GM20000 (cell line): ENCODE measurements around the gene DDX3X.

Source experiments
- DNase-seq: peaks from one replicate; pipeline ENCODE4 v3.0.0; 2012; ENCODE audit warnings: low spot score
- CTCF ChIP-seq: IDR thresholded peaks from 2 replicates; pipeline ENCODE4 v1.5.1; 2012; ENCODE audit warnings: mild to moderate bottlenecking, control low read depth; ENCODE audit errors: extremely low read depth, missing control alignments

The DDX3X gene

GRCh38 chrX:41336447-41336846 lies 2.5 kb downstream of the DDX3X start:
- no peak for TF ChIP-seq CTCF
- no peak for DNase-seq

- no peak for TF ChIP-seq CTCF
- no peak for DNase-seq
Observed at GRCh38 chrX:41337140-41337539, 3.2 kb downstream of the DDX3X start.

- DNase-seq, result no peak
- no peak for TF ChIP-seq CTCF
Observed at GRCh38 chrX:41338436-41338835, 4.5 kb downstream of the DDX3X start.

GRCh38 chrX:41339148-41339547 lies 5.2 kb downstream of the DDX3X start:
- no peak for DNase-seq

GRCh38 chrX:41344053-41344452 lies 10.1 kb downstream of the DDX3X start:
- DNase-seq, result no peak
- TF ChIP-seq CTCF, result no peak

More at GRCh38 chrX:41339148-41339547, 5.2 kb downstream of the DDX3X start:
- no peak for TF ChIP-seq CTCF

GRCh38 chrX:41347186-41347585 lies 13.2 kb downstream of the DDX3X start:
- no peak for TF ChIP-seq CTCF
- DNase-seq, result no peak

GRCh38 chrX:41348551-41348950 lies 14.6 kb downstream of the DDX3X start:
- no peak for DNase-seq
- TF ChIP-seq CTCF, result no peak
